HEK293 (cell line): ENCODE data around the gene TMEM130.
A peak's percentile ranks its signal among the peaks of the same experiment; 100 is the strongest.

Experiments
- CTCF ChIA-PET: fragments of 350-600 bp; formaldehyde crosslinking; extraction: SDS; loops from one replicate; lab custom pipeline; 2021; ENCODE audit warnings: antibody characterized with exemption; lab: Yijun Ruan, JAX
- POLR2A ChIA-PET: fragments of 300-600 bp; formaldehyde crosslinking; extraction: SDS; loops from one replicate; lab custom pipeline; 2020; ENCODE audit warnings: antibody characterized with exemption, inconsistent platforms; lab: Yijun Ruan, JAX
- H3K27ac ChIP-seq: fragments of 200-500 bp; sonication (Bioruptor generic); 2 replicates; pipeline ENCODE4 v1.5.1; 2014; ENCODE audit warnings: low read depth, low read length, control low read depth, inconsistent platforms; ENCODE audit errors: extremely low read depth
- H3K36me3 ChIP-seq, 2 experiments: fragments of 200-500 bp in 1 of 2; sonication (Bioruptor generic) in 1 of 2; 1 replicate in 1 of 2; 2 replicates in 1 of 2; pipeline ENCODE4 v1.5.1; 2014 to 2017; ENCODE audit warnings: inconsistent platforms in 2 of 2, low read length in 2 of 2; ENCODE audit not compliant: control insufficient read depth in 2 of 2, insufficient read depth in 1 of 2
- H3K4me1 ChIP-seq: fragments of 200-500 bp; sonication (Bioruptor generic); 2 replicates; pipeline ENCODE4 v1.5.1; 2014; ENCODE audit warnings: mild to moderate bottlenecking, low read length, inconsistent platforms; ENCODE audit not compliant: control insufficient read depth, insufficient read depth
- H3K4me3 ChIP-seq: 2 replicates; pipeline ENCODE4 v1.5.1; 2011; ENCODE audit warnings: low read depth, mild to moderate bottlenecking, control low read depth, low read length, moderate library complexity
- H3K9me3 ChIP-seq: fragments of 200-500 bp; sonication (Bioruptor generic); 2 replicates; pipeline ENCODE4 v1.5.1; 2014; ENCODE audit warnings: low read depth, low read length, inconsistent platforms; ENCODE audit not compliant: control insufficient read depth, insufficient read depth
- CTCF ChIP-seq: fragments of 450-650 bp; formaldehyde crosslinking; IDR thresholded peaks from 2 replicates; pipeline ENCODE4 v1.5.1; 2016; ENCODE audit warnings: missing biosample characterization, missing genetic modification characterization
- GLIS1 ChIP-seq: fragments of 450-650 bp; formaldehyde crosslinking; IDR thresholded peaks from 2 replicates; pipeline ENCODE4 v1.5.1; 2016; ENCODE audit warnings: missing biosample characterization, missing genetic modification characterization
- KLF16 ChIP-seq: fragments of 450-650 bp; formaldehyde crosslinking; IDR thresholded peaks from 2 replicates; pipeline ENCODE4 v1.5.1; 2017; ENCODE audit warnings: missing biosample characterization, missing genetic modification characterization
- PATZ1 ChIP-seq: fragments of 450-650 bp; formaldehyde crosslinking; IDR thresholded peaks from 2 replicates; pipeline ENCODE4 v1.5.1; 2016; ENCODE audit warnings: missing biosample characterization, missing genetic modification characterization
- WT1 ChIP-seq: fragments of 450-650 bp; formaldehyde crosslinking; IDR thresholded peaks from 2 replicates; pipeline ENCODE4 v1.5.1; 2016; ENCODE audit warnings: missing biosample characterization, missing genetic modification characterization
- ZBTB17 ChIP-seq: fragments of 450-650 bp; formaldehyde crosslinking; IDR thresholded peaks from 2 replicates; pipeline ENCODE4 v1.5.1; 2016; ENCODE audit warnings: missing biosample characterization, missing genetic modification characterization
- ZBTB21 ChIP-seq: fragments of 450-650 bp; formaldehyde crosslinking; IDR thresholded peaks from 2 replicates; pipeline ENCODE4 v1.5.1; 2017; ENCODE audit warnings: missing biosample characterization, missing genetic modification characterization
- ZBTB8A ChIP-seq: fragments of 450-650 bp; formaldehyde crosslinking; IDR thresholded peaks from 2 replicates; pipeline ENCODE4 v1.5.1; 2016; ENCODE audit warnings: missing biosample characterization, missing genetic modification characterization
- ZIC2 ChIP-seq: fragments of 450-650 bp; formaldehyde crosslinking; IDR thresholded peaks from 2 replicates; pipeline ENCODE4 v1.5.1; 2016; ENCODE audit warnings: missing biosample characterization, missing genetic modification characterization
- ZNF114 ChIP-seq: fragments of 450-650 bp; formaldehyde crosslinking; IDR thresholded peaks from 2 replicates; pipeline ENCODE4 v1.5.0; 2017; ENCODE audit warnings: missing biosample characterization, missing genetic modification characterization
- ZNF155 ChIP-seq: fragments of 450-650 bp; formaldehyde crosslinking; IDR thresholded peaks from 2 replicates; pipeline ENCODE4 v1.5.1; 2016; ENCODE audit warnings: missing biosample characterization, missing genetic modification characterization
- ZNF23 ChIP-seq: fragments of 450-650 bp; formaldehyde crosslinking; IDR thresholded peaks from 2 replicates; pipeline ENCODE4 v1.5.1; 2016; ENCODE audit warnings: missing biosample characterization, missing genetic modification characterization, borderline replicate concordance
- ZNF26 ChIP-seq: fragments of 450-650 bp; formaldehyde crosslinking; IDR thresholded peaks from 2 replicates; pipeline ENCODE4 v1.5.1; 2016; ENCODE audit warnings: missing biosample characterization, missing genetic modification characterization
- ZNF280D ChIP-seq: fragments of 450-650 bp; formaldehyde crosslinking; IDR thresholded peaks from 2 replicates; pipeline ENCODE4 v1.5.1; 2016; ENCODE audit warnings: missing biosample characterization, missing genetic modification characterization
- ZNF335 ChIP-seq: fragments of 450-650 bp; formaldehyde crosslinking; conservative IDR thresholded peaks from 2 replicates; pipeline ENCODE4 v1.5.1; 2016; ENCODE audit warnings: missing biosample characterization, missing genetic modification characterization
- ZNF350 ChIP-seq: fragments of 450-650 bp; formaldehyde crosslinking; IDR thresholded peaks from 2 replicates; pipeline ENCODE4 v1.5.0; 2017; ENCODE audit warnings: missing biosample characterization, mild to moderate bottlenecking, missing genetic modification characterization
- ZNF398 ChIP-seq: fragments of 450-650 bp; formaldehyde crosslinking; IDR thresholded peaks from 2 replicates; pipeline ENCODE4 v1.5.1; 2017; ENCODE audit warnings: missing biosample characterization, missing genetic modification characterization
- ZNF514 ChIP-seq: fragments of 450-650 bp; formaldehyde crosslinking; IDR thresholded peaks from 2 replicates; pipeline ENCODE4 v1.5.1; 2016; ENCODE audit warnings: missing biosample characterization, missing genetic modification characterization
- ZNF600 ChIP-seq: fragments of 450-650 bp; formaldehyde crosslinking; IDR thresholded peaks from 2 replicates; pipeline ENCODE4 v1.5.1; 2016; ENCODE audit warnings: missing biosample characterization, missing genetic modification characterization
- ZNF623 ChIP-seq: fragments of 450-650 bp; formaldehyde crosslinking; IDR thresholded peaks from 2 replicates; pipeline ENCODE4 v1.5.1; 2016; ENCODE audit warnings: missing biosample characterization, missing genetic modification characterization
- ZNF785 ChIP-seq: fragments of 450-650 bp; formaldehyde crosslinking; IDR thresholded peaks from 2 replicates; pipeline ENCODE4 v1.5.1; 2016; ENCODE audit warnings: missing biosample characterization, missing genetic modification characterization
- ZXDB ChIP-seq: fragments of 450-650 bp; formaldehyde crosslinking; IDR thresholded peaks from 2 replicates; pipeline ENCODE4 v1.5.1; 2016; ENCODE audit warnings: missing biosample characterization, missing genetic modification characterization

The TMEM130 gene

GRCh38 chr7:98870807-98871491 is 1.1 kb upstream of the TMEM130 start:
- CTCF ChIA-PET, result interaction anchor here (0.6 to 1.2 kb wide), 3 partner anchors 34 to 338 kb away, joined by 3 read pairs; no protein-coding TSS in a partner anchor
- POLR2A ChIA-PET, result no interaction called here
- Histone ChIP-seq H3K4me3 (no peak overlapping the region), H3K36me3 (no peaks in the 10 kb centered on the region), H3K4me1 (peaks cover 3% of the 10 kb centered on the region; the same call in 1 of the 2 replicates), H3K9me3 (no peaks in the 10 kb centered on the region), H3K27ac (no peak overlapping the region)
- TF ChIP-seq ZNF514 (tag by site-specific recombination) (no peak), ZIC2 (tag by site-specific recombination) (peak; percentile 71), ZBTB17 (tag by site-specific recombination) (0 out of 2 replicates have a peak, but pooled peaks have one; percentile 22), ZNF600 (tag by site-specific recombination) (peak; percentile 48; the same call in 1 of the 2 replicates)

- H3K4me3 ChIP-seq, result peak overlapping the region; percentile 49
- ChIA-PET POLR2A (no interaction called here), CTCF (interaction anchor here (0.6 to 1.0 kb wide), 2 partner anchors 8 to 17 kb away, joined by 3 to 4 read pairs; partner anchors contain the start of gene TRRAP)
- H3K9me3 ChIP-seq, result no peaks in the 10 kb centered on the region
- H3K27ac ChIP-seq, result peak overlapping the region; percentile 37; the same call in 1 of the 2 replicates
- no peaks in the 10 kb centered on the region for H3K36me3 ChIP-seq
- H3K4me1 ChIP-seq, result peaks cover 3% of the 10 kb centered on the region; the same call in 1 of the 2 replicates
- TF ChIP-seq ZNF23 (tag by site-specific recombination) (no peak), WT1 (tag by site-specific recombination) (no peak), ZXDB (tag by site-specific recombination) (0 out of 2 replicates have a peak, but pooled peaks have one; percentile 38), GLIS1 (tag by site-specific recombination) (peak; percentile 83), PATZ1 (tag by site-specific recombination) (peak; percentile 90), ZNF335 (tag by site-specific recombination) (peak; percentile 93), ZNF280D (no peak), ZNF155 (tag by site-specific recombination) (no peak), ZNF785 (tag by site-specific recombination) (no peak), ZNF623 (no peak), ZNF398 (tag by site-specific recombination) (peak; percentile 91), ZNF350 (no peak), ZNF114 (no peak), KLF16 (no peak), ZBTB8A (tag by site-specific recombination) (no peak), ZBTB21 (tag by site-specific recombination) (no peak), CTCF (no peak), ZNF26 (tag by site-specific recombination) (no peak)
Measured at GRCh38 chr7:98870121-98870651, 372 bp upstream of the TMEM130 start.
